Erythroblast (primary cell): ENCODE data around the gene ENTPD1.

ENCODE experiments used
- GATA1 ChIP-seq: IDR thresholded peaks from 2 replicates; pipeline ENCODE4 v1.6.1; 2011; ENCODE audit warnings: low read depth, mild to moderate bottlenecking, control low read depth, low read length, moderate library complexity
- POLR2A ChIP-seq: IDR thresholded peaks from 2 replicates; pipeline ENCODE4 v1.6.1; 2011; ENCODE audit warnings: mild to moderate bottlenecking, low read length

DNA sequence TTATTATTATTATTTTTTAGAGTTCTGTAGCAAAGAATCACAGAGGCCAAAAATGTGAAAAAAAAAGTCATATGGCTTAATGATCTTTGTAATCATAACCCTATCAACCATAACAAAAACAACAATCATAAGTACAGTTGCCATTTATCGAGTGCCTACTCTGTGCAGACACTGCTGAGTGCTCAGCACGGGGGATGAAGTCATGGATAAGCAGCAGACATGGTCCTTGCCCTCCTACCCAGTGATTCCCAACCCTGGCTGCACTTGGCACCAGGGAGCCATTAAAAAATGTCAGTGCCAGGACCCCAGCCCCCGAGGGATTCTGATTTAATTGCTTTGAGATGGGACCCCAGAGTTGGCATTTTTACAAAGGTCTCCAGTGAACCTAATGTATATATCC is 38.2 kb downstream of the ENTPD1 start:
- TF ChIP-seq POLR2A (no peak), GATA1 (no peak)
